Astrocyte of the spinal cord (primary cell): ENCODE measurements around the gene CTNNA2.

ENCODE experiments used
- DNase-seq: peaks from one replicate; pipeline ENCODE4 v3.0.0; 2011; ENCODE audit warnings: low read depth, low spot score
- H3K4me3 ChIP-seq: 2 replicates; pipeline ENCODE4 v1.5.1; 2011; ENCODE audit warnings: low read depth, mild to moderate bottlenecking, low read length, moderate library complexity
- in situ Hi-C: cut with HindIII; loops from 2 replicates; pipeline ENCODE4 v1.10.0; 2017; ENCODE audit warnings: low sequenced_read_pairs
- TF ChIP-seq, protein P1 (sequence below): IDR thresholded peaks from 2 replicates; pipeline ENCODE4 v1.5.1; 2012; ENCODE audit warnings: low read depth, mild to moderate bottlenecking, low read length, inconsistent platforms

CTNNA2 gene

DNA sequence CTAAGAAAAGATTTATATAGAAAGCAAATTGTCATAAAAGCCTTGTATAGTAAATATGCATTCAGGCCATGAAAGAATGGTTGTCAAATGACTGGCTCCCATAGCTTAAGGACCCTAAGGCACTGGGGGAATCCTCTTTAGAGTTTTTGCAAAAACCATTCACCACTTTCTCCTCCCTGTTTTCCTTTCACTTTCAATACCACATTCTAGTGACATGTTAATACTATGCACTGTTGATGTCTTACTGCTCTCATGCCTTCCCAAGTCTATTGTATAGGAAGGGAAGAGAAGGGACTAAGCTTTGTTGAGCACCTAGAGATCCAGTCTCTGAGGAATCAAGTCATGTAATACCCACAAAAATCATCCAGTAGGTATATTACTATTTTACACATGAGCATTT, 1174.7 kb downstream of the CTNNA2 start:
- DNase-seq: no peak
- no peak overlapping the region for H3K4me3 ChIP-seq
- in situ Hi-C loops: no loop called here
- TF ChIP-seq, protein P1, sequence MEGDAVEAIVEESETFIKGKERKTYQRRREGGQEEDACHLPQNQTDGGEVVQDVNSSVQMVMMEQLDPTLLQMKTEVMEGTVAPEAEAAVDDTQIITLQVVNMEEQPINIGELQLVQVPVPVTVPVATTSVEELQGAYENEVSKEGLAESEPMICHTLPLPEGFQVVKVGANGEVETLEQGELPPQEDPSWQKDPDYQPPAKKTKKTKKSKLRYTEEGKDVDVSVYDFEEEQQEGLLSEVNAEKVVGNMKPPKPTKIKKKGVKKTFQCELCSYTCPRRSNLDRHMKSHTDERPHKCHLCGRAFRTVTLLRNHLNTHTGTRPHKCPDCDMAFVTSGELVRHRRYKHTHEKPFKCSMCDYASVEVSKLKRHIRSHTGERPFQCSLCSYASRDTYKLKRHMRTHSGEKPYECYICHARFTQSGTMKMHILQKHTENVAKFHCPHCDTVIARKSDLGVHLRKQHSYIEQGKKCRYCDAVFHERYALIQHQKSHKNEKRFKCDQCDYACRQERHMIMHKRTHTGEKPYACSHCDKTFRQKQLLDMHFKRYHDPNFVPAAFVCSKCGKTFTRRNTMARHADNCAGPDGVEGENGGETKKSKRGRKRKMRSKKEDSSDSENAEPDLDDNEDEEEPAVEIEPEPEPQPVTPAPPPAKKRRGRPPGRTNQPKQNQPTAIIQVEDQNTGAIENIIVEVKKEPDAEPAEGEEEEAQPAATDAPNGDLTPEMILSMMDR: no peak

GRCh38 chr2:80689106-80689505, 1176.3 kb downstream of the CTNNA2 start:
- no peak for DNase-seq
- TF ChIP-seq, protein P1: no peak
- H3K4me3 ChIP-seq: no peak overlapping the region
- in situ Hi-C loops: no loop called here
